ENCODE measurements around the gene PDGFC.

Gene PDGFC

DNA sequence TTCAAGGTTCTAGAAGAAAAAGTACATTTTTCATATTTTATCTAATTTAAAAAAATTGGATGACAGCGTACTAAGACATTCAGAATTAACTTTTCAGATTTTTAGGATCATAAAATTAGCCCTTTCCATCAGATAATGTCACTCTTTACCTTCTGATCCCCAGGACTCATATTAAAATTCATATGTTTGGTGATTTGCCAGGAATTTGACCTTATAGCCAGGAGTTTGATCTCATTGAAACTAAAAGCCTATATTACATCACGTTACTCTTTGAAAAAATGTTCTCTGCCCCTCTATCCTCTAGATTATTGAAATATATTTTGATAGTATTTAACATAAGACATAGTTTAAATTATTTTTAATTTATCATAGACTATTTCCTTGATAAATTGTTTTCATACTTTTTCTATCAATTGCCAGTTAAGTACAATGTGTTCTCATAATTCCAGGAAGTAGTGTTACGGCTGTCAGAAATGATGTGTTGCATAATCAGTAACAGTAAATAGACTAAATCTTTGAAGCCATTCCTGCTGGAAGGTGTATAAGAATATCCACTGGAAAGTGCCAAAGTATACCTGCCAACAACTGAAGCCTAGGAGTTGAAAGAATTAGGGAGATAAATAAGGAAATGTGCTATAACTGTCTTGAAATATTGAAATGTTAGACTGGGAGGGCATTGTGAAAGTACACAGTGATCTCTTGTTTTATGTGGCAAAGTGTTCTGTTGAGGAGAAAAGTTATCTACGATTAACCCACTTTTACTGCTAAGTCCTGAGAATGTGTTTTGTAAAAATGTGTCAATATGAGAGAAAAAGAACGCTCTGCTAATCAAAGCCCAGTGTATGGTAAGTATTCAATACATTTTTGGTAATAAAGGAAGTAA lies 32.9 kb upstream of the PDGFC start:
- no peaks in the 10 kb centered on the region for H3K9me3 ChIP-seq (ENCODE audit: control insufficient read depth, low read depth, low read length)
- H3K27ac ChIP-seq (ENCODE audit: low read length) = no peak overlapping the region

DNA sequence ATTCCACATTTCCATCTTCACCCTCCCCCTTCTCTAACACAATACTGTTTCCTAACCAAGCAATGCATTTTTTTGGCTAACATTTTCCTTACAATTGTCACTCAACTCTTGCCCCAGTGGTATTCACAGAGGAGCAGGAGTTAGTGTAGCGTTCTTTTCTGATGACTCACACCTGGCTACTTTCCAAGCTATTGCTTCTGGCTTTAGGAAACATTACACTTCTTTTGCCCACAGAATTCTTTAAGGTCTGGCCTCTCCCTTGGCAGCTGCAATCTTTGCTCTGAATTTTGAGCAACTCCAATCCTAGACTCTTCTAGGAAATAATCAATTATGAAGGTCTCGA lies 27.5 kb upstream of the PDGFC start:
- no peak overlapping the region for H3K4me3 ChIP-seq (ENCODE audit: low read length)

More for the DNA sequence above, 32.9 kb upstream of the PDGFC start:
- no peak overlapping the region for H3K4me3 ChIP-seq (ENCODE audit: low read length)
- no peaks in the 10 kb centered on the region for H3K27me3 ChIP-seq (ENCODE audit: control insufficient read depth, insufficient read depth, low read length)
- H3K36me3 ChIP-seq (ENCODE audit: control insufficient read depth, low read depth, low read length) = no peaks in the 10 kb centered on the region
- H3K9ac ChIP-seq (ENCODE audit: low read length) = no peak overlapping the region
- H3K4me1 ChIP-seq (ENCODE audit: control insufficient read depth, low read depth, low read length) = no peaks in the 10 kb centered on the region

DNA sequence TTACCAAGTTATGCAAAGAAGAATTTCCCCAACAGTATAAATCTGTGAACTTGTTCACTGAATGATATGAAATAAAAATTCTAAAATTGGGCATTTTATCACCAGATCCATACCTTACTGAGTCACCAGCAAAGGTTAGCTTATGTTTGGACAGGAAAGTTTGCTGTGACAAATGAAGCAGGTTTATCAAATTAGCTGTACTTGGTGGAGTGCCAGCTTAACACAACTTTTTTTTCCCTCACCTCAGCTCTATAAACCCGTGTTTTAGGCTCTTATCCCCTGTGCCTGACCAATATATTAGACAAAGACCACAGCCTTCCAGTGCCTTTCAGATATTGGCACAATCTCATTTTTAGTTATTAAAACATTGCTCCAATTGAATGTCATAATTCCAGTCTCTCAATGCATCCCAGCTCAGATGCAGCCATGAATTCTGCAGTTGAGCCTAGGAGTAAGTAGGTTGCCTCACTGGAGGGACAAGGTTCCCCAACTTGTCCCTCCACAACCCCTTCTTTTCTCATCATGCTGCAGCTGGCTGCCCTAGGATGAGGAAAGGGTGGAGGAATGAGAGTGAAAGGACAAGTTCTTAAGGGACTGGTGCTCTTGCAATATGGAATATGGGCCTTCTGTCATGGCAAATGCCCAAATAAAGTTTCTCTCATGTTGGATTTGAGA lies 27.0 kb upstream of the PDGFC start:
- H3K4me1 ChIP-seq (ENCODE audit: control insufficient read depth, low read depth, low read length) = no peaks in the 10 kb centered on the region
- no peaks in the 10 kb centered on the region for H3K36me3 ChIP-seq (ENCODE audit: control insufficient read depth, low read depth, low read length)
- no peak overlapping the region for H3K4me3 ChIP-seq (ENCODE audit: low read length)
- no peak overlapping the region for H3K9ac ChIP-seq (ENCODE audit: low read length)
- no peak overlapping the region for H3K27ac ChIP-seq (ENCODE audit: low read length)
- no peaks in the 10 kb centered on the region for H3K27me3 ChIP-seq (ENCODE audit: control insufficient read depth, insufficient read depth, low read length)
- H3K9me3 ChIP-seq (ENCODE audit: control insufficient read depth, low read depth, low read length) = no peaks in the 10 kb centered on the region

More for the DNA sequence above, 27.5 kb upstream of the PDGFC start:
- Histone ChIP-seq H3K9me3 (ENCODE audit: control insufficient read depth, low read depth, low read length) (no peaks in the 10 kb centered on the region), H3K36me3 (ENCODE audit: control insufficient read depth, low read depth, low read length) (no peaks in the 10 kb centered on the region), H3K9ac (ENCODE audit: low read length) (no peak overlapping the region), H3K27ac (ENCODE audit: low read length) (no peak overlapping the region), H3K27me3 (ENCODE audit: control insufficient read depth, insufficient read depth, low read length) (no peaks in the 10 kb centered on the region), H3K4me1 (ENCODE audit: control insufficient read depth, low read depth, low read length) (no peaks in the 10 kb centered on the region)

DNA sequence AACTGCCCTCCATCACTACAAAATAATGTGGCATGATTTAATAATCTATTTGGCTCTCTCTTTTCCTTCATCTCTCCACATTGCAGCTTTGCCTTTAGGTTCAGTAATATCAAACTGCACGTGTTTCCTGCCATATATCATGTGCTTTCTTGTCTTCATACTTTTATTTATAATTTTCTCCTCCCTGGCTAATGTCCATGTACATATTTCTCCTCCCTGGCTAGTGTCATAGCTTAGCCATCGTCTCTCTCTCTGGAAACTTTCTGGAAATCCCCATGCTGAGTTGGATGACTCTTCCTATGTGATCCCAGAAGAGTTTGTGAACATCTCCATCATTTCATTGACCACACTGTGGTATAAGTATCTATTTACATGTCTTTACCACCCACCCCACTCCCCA lies 21.3 kb upstream of the PDGFC start:
- Histone ChIP-seq H3K27me3 (ENCODE audit: control insufficient read depth, insufficient read depth, low read length) (no peaks in the 10 kb centered on the region), H3K4me1 (ENCODE audit: control insufficient read depth, low read depth, low read length) (no peaks in the 10 kb centered on the region), H3K36me3 (ENCODE audit: control insufficient read depth, low read depth, low read length) (no peaks in the 10 kb centered on the region), H3K9ac (ENCODE audit: low read length) (no peak overlapping the region), H3K4me3 (ENCODE audit: low read length) (no peak overlapping the region), H3K27ac (ENCODE audit: low read length) (no peak overlapping the region), H3K9me3 (ENCODE audit: control insufficient read depth, low read depth, low read length) (no peaks in the 10 kb centered on the region)

DNA sequence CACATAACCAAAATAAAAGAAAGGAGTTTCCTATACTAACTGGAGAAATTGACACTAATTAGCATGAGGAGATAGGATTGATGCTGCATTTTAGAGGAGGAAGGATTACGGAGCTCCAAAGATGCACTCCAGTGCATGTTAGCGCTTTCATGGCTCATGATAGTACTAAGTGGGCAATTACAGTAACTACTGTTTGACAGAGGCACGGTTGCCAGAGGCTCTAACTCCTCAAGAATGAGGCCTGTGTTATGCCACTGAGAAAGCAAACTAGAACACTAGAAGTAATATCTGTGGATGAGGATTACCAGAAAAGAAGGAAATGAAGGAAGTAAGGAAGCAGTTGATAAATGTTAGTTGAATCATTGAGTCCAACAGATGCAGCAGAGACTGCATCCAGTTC lies 19.6 kb upstream of the PDGFC start:
- Histone ChIP-seq H3K9me3 (ENCODE audit: control insufficient read depth, low read depth, low read length) (no peaks in the 10 kb centered on the region), H3K36me3 (ENCODE audit: control insufficient read depth, low read depth, low read length) (no peaks in the 10 kb centered on the region), H3K27ac (ENCODE audit: low read length) (no peak overlapping the region), H3K4me1 (ENCODE audit: control insufficient read depth, low read depth, low read length) (no peaks in the 10 kb centered on the region), H3K4me3 (ENCODE audit: low read length) (no peak overlapping the region), H3K9ac (ENCODE audit: low read length) (no peak overlapping the region), H3K27me3 (ENCODE audit: control insufficient read depth, insufficient read depth, low read length) (no peaks in the 10 kb centered on the region)

DNA sequence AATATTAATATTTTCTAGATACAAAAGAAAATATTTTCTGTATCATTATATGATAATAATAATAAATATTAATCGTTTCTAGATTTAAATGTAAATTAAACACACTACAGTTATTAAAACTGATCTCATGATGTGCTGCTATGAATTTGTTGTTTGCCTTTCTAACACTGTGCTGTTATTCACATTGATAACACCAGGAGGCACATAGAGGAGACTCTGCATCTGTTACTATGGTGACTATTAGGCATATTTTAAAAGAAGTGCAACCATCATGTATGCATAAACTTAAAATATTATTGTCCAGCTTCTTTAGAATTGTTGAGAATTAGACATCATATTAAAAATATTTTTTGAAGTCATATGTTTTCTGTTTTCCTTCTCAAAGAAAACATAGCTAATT lies 11.8 kb upstream of the PDGFC start:
- H3K27ac ChIP-seq (ENCODE audit: low read length) = no peak overlapping the region
- H3K4me1 ChIP-seq (ENCODE audit: control insufficient read depth, low read depth, low read length) = no peaks in the 10 kb centered on the region
- no peaks in the 10 kb centered on the region for H3K27me3 ChIP-seq (ENCODE audit: control insufficient read depth, insufficient read depth, low read length)
- H3K4me3 ChIP-seq (ENCODE audit: low read length) = no peak overlapping the region
- H3K9me3 ChIP-seq (ENCODE audit: control insufficient read depth, low read depth, low read length) = no peaks in the 10 kb centered on the region
- no peaks in the 10 kb centered on the region for H3K36me3 ChIP-seq (ENCODE audit: control insufficient read depth, low read depth, low read length)
- no peak overlapping the region for H3K9ac ChIP-seq (ENCODE audit: low read length)

DNA sequence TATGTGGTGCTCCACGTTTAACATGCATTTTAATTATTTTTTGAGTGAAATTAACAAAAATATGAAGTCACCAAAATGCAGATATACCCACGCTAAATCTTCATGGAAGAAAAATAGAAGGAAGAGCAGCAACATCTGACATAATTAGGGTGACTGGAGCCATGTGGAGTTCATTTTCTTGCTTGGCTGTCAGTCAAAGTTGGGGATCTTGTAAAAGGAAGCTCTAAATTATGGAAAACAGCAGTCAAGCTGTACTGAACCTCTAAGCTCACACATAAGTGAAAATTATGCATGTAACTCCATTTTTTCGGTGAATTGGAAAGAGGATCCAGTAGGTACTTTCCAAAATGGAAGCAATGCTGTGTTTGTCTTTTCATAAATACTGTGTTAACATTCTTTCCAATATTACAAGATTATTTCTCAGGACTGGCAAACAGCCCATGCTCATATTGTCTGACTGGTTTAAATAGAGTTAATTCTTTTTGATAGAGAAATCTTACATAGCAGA lies 9.7 kb upstream of the PDGFC start:
- no peak overlapping the region for H3K27ac ChIP-seq (ENCODE audit: low read length)
- no peaks in the 10 kb centered on the region for H3K27me3 ChIP-seq (ENCODE audit: control insufficient read depth, insufficient read depth, low read length)
- H3K4me3 ChIP-seq (ENCODE audit: low read length) = no peak overlapping the region

DNA sequence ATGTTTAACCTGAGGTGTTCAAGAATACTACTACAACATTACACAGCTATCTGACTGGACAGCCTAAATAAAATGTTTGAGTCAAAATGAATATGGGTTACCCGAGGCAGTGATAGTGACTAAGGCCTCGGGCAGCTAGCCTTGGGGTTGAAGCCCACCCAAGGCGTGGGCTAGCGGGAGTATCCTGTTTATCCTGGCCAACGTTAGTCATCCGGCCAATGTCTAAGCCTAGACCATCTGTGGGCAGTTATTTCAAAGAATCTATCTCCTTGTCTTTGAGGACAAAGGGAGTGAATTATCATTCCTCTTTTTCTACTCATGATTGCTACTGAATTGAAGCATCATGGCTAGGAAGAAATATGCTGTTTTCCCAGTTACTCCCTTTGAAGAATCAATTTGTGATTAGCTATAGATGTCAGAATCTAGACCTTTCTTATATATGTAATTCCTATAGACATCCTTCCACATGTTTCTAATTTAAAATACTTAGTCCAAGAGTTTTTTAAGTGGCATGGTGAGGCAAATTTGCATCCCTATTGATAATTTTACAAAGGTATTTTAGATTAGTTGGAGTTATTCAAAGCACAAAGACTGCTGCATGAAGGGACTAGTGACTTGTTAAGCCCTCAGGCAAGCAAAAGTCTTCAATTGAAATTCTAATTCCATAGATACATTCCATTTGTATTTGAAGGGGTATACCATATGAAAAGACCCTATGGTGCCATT lies 6.0 kb upstream of the PDGFC start:
- Histone ChIP-seq H3K27me3 (ENCODE audit: control insufficient read depth, insufficient read depth, low read length) (peaks cover 8% of the 10 kb centered on the region), H3K36me3 (ENCODE audit: control insufficient read depth, low read depth, low read length) (no peaks in the 10 kb centered on the region), H3K4me3 (ENCODE audit: low read length) (no peak overlapping the region), H3K9me3 (ENCODE audit: control insufficient read depth, low read depth, low read length) (no peaks in the 10 kb centered on the region), H3K27ac (ENCODE audit: low read length) (no peak overlapping the region), H3K4me1 (ENCODE audit: control insufficient read depth, low read depth, low read length) (peaks cover 10% of the 10 kb centered on the region), H3K9ac (ENCODE audit: low read length) (no peak overlapping the region)

More for the DNA sequence above, 9.7 kb upstream of the PDGFC start:
- H3K9ac ChIP-seq (ENCODE audit: low read length) = no peak overlapping the region
- H3K9me3 ChIP-seq (ENCODE audit: control insufficient read depth, low read depth, low read length) = no peaks in the 10 kb centered on the region
- H3K4me1 ChIP-seq (ENCODE audit: control insufficient read depth, low read depth, low read length) = peaks cover 7% of the 10 kb centered on the region
- no peaks in the 10 kb centered on the region for H3K36me3 ChIP-seq (ENCODE audit: control insufficient read depth, low read depth, low read length)

DNA sequence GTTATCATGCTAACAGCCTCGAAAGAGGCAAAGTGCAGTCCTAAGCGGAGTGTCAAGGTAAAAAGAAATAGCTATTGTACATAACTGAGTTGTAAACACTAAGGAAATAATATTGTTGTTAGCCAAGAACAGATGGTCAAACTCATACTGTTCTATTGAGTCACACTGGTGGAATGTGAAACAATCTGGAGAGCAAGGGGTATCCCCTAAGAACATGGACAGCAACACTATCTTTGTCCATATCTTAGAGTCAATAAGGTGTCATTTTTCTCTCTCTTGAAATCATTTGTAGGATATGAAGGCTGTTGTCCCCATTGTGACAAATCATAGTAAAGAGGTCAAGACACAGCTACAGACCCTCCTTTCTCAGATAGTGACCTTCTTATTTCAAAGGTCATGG lies 4.5 kb upstream of the PDGFC start:
- Histone ChIP-seq H3K27ac (ENCODE audit: low read length) (no peak overlapping the region), H3K4me3 (ENCODE audit: low read length) (no peak overlapping the region), H3K4me1 (ENCODE audit: control insufficient read depth, low read depth, low read length) (peaks cover 16% of the 10 kb centered on the region), H3K36me3 (ENCODE audit: control insufficient read depth, low read depth, low read length) (no peaks in the 10 kb centered on the region), H3K9me3 (ENCODE audit: control insufficient read depth, low read depth, low read length) (no peaks in the 10 kb centered on the region), H3K27me3 (ENCODE audit: control insufficient read depth, insufficient read depth, low read length) (peaks cover 14% of the 10 kb centered on the region), H3K9ac (ENCODE audit: low read length) (no peak overlapping the region)

DNA sequence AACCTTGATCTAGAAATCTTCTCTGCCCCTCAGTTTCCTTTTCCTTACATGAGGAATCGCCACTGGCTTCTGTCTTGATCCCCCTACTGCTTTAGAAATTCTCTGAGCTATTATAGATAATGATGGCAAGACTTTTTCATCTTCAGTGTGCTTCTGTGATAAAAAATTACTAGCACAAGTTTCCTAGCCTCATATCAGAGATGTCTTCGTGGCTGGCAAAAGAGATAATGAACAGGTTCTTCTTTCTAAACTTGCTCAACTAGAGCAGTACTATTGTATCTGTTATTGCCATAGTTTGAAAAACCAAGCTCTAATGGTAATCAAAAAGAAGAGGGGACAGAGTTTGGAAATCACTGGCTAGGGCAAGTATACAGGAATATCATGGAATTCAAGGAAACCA lies 4.1 kb upstream of the PDGFC start:
- Histone ChIP-seq H3K36me3 (ENCODE audit: control insufficient read depth, low read depth, low read length) (no peaks in the 10 kb centered on the region), H3K27ac (ENCODE audit: low read length) (no peak overlapping the region), H3K4me3 (ENCODE audit: low read length) (no peak overlapping the region), H3K9ac (ENCODE audit: low read length) (no peak overlapping the region), H3K9me3 (ENCODE audit: control insufficient read depth, low read depth, low read length) (no peaks in the 10 kb centered on the region), H3K27me3 (ENCODE audit: control insufficient read depth, insufficient read depth, low read length) (peaks cover 15% of the 10 kb centered on the region), H3K4me1 (ENCODE audit: control insufficient read depth, low read depth, low read length) (peaks cover 16% of the 10 kb centered on the region)

DNA sequence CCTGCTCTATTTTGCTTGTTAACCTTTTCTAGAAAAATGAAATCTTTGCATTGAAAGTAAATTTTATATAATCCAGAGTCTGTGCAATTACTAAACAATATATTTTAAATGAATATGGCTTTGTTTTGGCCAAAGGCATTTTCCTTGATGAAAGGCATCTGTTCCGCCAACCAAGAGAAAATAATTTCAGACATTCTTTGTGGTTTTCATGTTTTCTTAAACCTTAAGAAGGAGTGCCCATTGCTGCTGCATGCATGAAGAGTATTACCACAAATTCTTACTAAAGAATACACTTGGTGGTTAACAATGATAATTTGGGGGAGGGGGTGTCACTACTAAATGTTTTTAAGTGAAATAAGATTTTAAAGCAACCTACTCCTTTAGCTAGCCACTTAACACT lies 2.7 kb upstream of the PDGFC start:
- H3K9ac ChIP-seq (ENCODE audit: low read length) = no peak overlapping the region
- H3K4me3 ChIP-seq (ENCODE audit: low read length) = no peak overlapping the region
- peaks cover 29% of the 10 kb centered on the region for H3K27me3 ChIP-seq (ENCODE audit: control insufficient read depth, insufficient read depth, low read length)
- H3K36me3 ChIP-seq (ENCODE audit: control insufficient read depth, low read depth, low read length) = no peaks in the 10 kb centered on the region
- peaks cover 23% of the 10 kb centered on the region for H3K4me1 ChIP-seq (ENCODE audit: control insufficient read depth, low read depth, low read length)
- H3K27ac ChIP-seq (ENCODE audit: low read length) = no peak overlapping the region
- no peaks in the 10 kb centered on the region for H3K9me3 ChIP-seq (ENCODE audit: control insufficient read depth, low read depth, low read length)
